ENCODE data around the gene MYO5B.

DNA sequence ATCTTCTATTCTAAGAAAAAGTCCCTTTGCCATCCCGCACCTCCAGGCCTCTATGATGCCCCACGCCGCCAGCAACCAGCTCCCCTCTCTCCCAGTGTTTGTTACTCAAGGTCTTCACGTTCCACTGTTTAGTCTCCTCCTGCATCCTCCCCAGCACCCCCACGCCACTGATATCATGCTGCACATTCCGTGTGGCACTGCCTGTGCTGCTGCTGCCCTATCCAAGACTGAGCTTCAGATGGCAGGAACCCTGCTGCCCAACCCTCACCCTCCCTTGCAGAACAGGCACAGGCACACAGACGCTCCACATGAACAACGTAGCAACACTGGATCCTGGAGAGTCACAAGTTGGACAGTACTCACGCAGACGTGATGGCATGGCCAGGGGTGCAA lies 35.3 kb downstream of the MYO5B start:
- TF ChIP-seq CTCF (conservative IDR thresholded peaks at IDR 0.05) (no peak), ZFX (IDR thresholded peaks at IDR 0.05) (no peak)
